A549 (cell line): ENCODE measurements around the gene EIF5AL1.
"Not testable (repeated sequence)": the region's sequence is repeated elsewhere in the genome, so short reads cannot be mapped to it uniquely, and the experiment has no call there.

Source experiments
- CHD2 ChIP-seq: fragments of 150-350 bp; IDR thresholded peaks from 2 replicates; pipeline ENCODE4 v1.6.1; 2014; ENCODE audit warnings: low read length; ENCODE audit not compliant: partially characterized antibody
- CHD4 ChIP-seq: fragments of 200-600 bp; sonication (generic); IDR thresholded peaks from 2 replicates; pipeline ENCODE4 v1.6.1; 2016; ENCODE audit warnings: antibody characterized with exemption, mild to moderate bottlenecking, borderline replicate concordance
- EP300 ChIP-seq, 2 experiments: fragments of >200 bp; sonication (Bioruptor Twin); formaldehyde crosslinking; IDR thresholded peaks; 2 replicates in 1 of 2; 3 replicates in 1 of 2; pipeline ENCODE4 v1.6.1; 2016 to 2017
- JUN ChIP-seq, 2 experiments: fragments of >200 bp; sonication (Bioruptor Twin); formaldehyde crosslinking; IDR thresholded peaks; 2 replicates in 1 of 2; 3 replicates in 1 of 2; pipeline ENCODE4 v1.6.1; 2016 to 2017
- PHF8 ChIP-seq: fragments of 200-600 bp; sonication (generic); IDR thresholded peaks from 2 replicates; pipeline ENCODE4 v1.6.1; 2016; ENCODE audit warnings: low read depth, mild to moderate bottlenecking, antibody characterized with exemption, moderate library complexity, borderline replicate concordance
- POLR2A ChIP-seq: IDR thresholded peaks from 2 replicates; pipeline ENCODE4 v1.6.1; 2012; ENCODE audit warnings: mild to moderate bottlenecking, low read length
- SREBF2 ChIP-seq: fragments of 450-650 bp; IDR thresholded peaks from 2 replicates; pipeline ENCODE4 v1.6.1; 2014; ENCODE audit warnings: mild to moderate bottlenecking, moderate library complexity
- TF ChIP-seq, protein P1 (sequence below): fragments of >200 bp; sonication (Bioruptor Twin); formaldehyde crosslinking; IDR thresholded peaks from 3 replicates; pipeline ENCODE4 v1.5.1; 2016

- TF ChIP-seq, protein P1, sequence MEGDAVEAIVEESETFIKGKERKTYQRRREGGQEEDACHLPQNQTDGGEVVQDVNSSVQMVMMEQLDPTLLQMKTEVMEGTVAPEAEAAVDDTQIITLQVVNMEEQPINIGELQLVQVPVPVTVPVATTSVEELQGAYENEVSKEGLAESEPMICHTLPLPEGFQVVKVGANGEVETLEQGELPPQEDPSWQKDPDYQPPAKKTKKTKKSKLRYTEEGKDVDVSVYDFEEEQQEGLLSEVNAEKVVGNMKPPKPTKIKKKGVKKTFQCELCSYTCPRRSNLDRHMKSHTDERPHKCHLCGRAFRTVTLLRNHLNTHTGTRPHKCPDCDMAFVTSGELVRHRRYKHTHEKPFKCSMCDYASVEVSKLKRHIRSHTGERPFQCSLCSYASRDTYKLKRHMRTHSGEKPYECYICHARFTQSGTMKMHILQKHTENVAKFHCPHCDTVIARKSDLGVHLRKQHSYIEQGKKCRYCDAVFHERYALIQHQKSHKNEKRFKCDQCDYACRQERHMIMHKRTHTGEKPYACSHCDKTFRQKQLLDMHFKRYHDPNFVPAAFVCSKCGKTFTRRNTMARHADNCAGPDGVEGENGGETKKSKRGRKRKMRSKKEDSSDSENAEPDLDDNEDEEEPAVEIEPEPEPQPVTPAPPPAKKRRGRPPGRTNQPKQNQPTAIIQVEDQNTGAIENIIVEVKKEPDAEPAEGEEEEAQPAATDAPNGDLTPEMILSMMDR = not testable (repeated sequence)
- TF ChIP-seq CHD2; PHF8; JUN (IDR thresholded peaks at IDR 0.05); SREBF2; EP300 (IDR thresholded peaks at IDR 0.05); POLR2A; CHD4: not testable (repeated sequence)
These were observed 28.6 kb downstream of the EIF5AL1 start for GRCh38 chr10:79540930-79541329.
